Measurements from ENCODE around the gene SETD7. TPM values are rescaled to one million over a fixed set of nuclear protein-coding genes. Genes with fewer than 3 reads are reported as not detected.

Gene SETD7
- total RNA-seq, 1 experiment from 2014 or later: 18.2 TPM

- DNase-seq (ENCODE audit: low read depth): no peak
Observed at GRCh38 chr4:139550724-139551429, 5.1 kb downstream of the SETD7 start.

GRCh38 chr4:139547979-139548378 lies 8.0 kb downstream of the SETD7 start:
- DNase-seq (ENCODE audit: low read depth): no peak

GRCh38 chr4:139540632-139541031 lies 15.4 kb downstream of the SETD7 start:
- DNase-seq (ENCODE audit: low read depth): no peak

GRCh38 chr4:139540161-139540560 lies 15.9 kb downstream of the SETD7 start:
- DNase-seq (ENCODE audit: low read depth): no peak

- DNase-seq (ENCODE audit: low read depth): no peak
Observed at GRCh38 chr4:139537292-139537691, 18.7 kb downstream of the SETD7 start.

GRCh38 chr4:139535871-139536234 lies 20.2 kb downstream of the SETD7 start:
- no peak for DNase-seq (ENCODE audit: low read depth)

GRCh38 chr4:139535228-139535870 lies 20.7 kb downstream of the SETD7 start:
- DNase-seq (ENCODE audit: low read depth): no peak

- no peak for DNase-seq (ENCODE audit: low read depth)
Observed at GRCh38 chr4:139534287-139534950, 21.6 kb downstream of the SETD7 start.

GRCh38 chr4:139533511-139533910 lies 22.5 kb downstream of the SETD7 start:
- no peak for DNase-seq (ENCODE audit: low read depth)

GRCh38 chr4:139532947-139533346 lies 23.1 kb downstream of the SETD7 start:
- DNase-seq (ENCODE audit: low read depth): no peak

GRCh38 chr4:139530833-139531427 lies 25.1 kb downstream of the SETD7 start:
- peak; percentile 12 for DNase-seq (ENCODE audit: low read depth)

GRCh38 chr4:139528377-139529005 lies 27.5 kb downstream of the SETD7 start:
- DNase-seq (ENCODE audit: low read depth): no peak

- no peak for DNase-seq (ENCODE audit: low read depth)
Observed at GRCh38 chr4:139526928-139527327, 29.1 kb downstream of the SETD7 start.

- DNase-seq (ENCODE audit: low read depth): no peak
Observed at GRCh38 chr4:139525414-139525813, 30.6 kb downstream of the SETD7 start.

GRCh38 chr4:139524062-139524631 lies 31.9 kb downstream of the SETD7 start:
- no peak for DNase-seq (ENCODE audit: low read depth)

- DNase-seq (ENCODE audit: low read depth): peak; percentile 4
Observed at GRCh38 chr4:139523076-139523475, 32.9 kb downstream of the SETD7 start.

GRCh38 chr4:139522457-139522856 lies 33.6 kb downstream of the SETD7 start:
- DNase-seq (ENCODE audit: low read depth): no peak

GRCh38 chr4:139521754-139522401 lies 34.1 kb downstream of the SETD7 start:
- DNase-seq (ENCODE audit: low read depth): no peak

- no peak for DNase-seq (ENCODE audit: low read depth)
Observed at GRCh38 chr4:139515531-139515958, 40.5 kb downstream of the SETD7 start.

- no peak for DNase-seq (ENCODE audit: low read depth)
Observed at GRCh38 chr4:139514382-139515059, 41.5 kb downstream of the SETD7 start.

GRCh38 chr4:139511320-139511719 lies 44.7 kb downstream of the SETD7 start:
- peak; percentile 18 for DNase-seq (ENCODE audit: low read depth)
